Heart right ventricle (tissue), 16 donors: ENCODE results near the gene PGK1. TPM values are rescaled to one million over a fixed set of nuclear protein-coding genes. Genes with fewer than 3 reads are reported as not detected.
"Not testable (repeated sequence)": the region's sequence is repeated elsewhere in the genome, so short reads cannot be mapped to it uniquely, and the experiment has no call there.

Experiments used
- ATAC-seq, 8 donors: fragments of 200-7000 bp; cut with Tn5 transposase; one replicate each; pipeline ENCODE4 v1.9.1; 2020; ENCODE audit warnings: mild to moderate bottlenecking in 8 of 8, moderate library complexity in 8 of 8, moderate number of reproducible peaks in 1 of 8
- DNase-seq, 2 donors: peaks; one replicate each; pipeline ENCODE4 v3.0.0-alpha.2; 2020
- H3K27ac ChIP-seq, 10 donors: fragments of 200-600 bp; sonication (generic) in 2 of 10; one replicate each; pipeline versions ENCODE4 v1.5.0 to v1.8.0; 2020 to 2022; ENCODE audit warnings: mild to moderate bottlenecking in 3 of 10
- H3K27me3 ChIP-seq, 7 donors: fragments of 200-600 bp; one replicate each; pipeline ENCODE4 v1.8.0; 2021 to 2022; ENCODE audit warnings: mild to moderate bottlenecking in 2 of 7
- H3K36me3 ChIP-seq, 9 donors: fragments of 200-600 bp; sonication (generic) in 1 of 9; one replicate each; pipeline versions ENCODE4 v1.5.0 to v1.8.0; 2020 to 2022; ENCODE audit warnings: mild to moderate bottlenecking in 2 of 9
- H3K4me1 ChIP-seq, 9 donors: fragments of 200-600 bp; sonication (generic) in 1 of 9; one replicate each; pipeline versions ENCODE4 v1.5.0 to v1.8.0; 2020 to 2022; ENCODE audit warnings: mild to moderate bottlenecking in 4 of 9
- H3K4me3 ChIP-seq, 10 donors: fragments of 200-600 bp; sonication (generic) in 2 of 10; one replicate each; pipeline versions ENCODE4 v1.5.0 to v1.8.0; 2020 to 2022; ENCODE audit warnings: mild to moderate bottlenecking in 7 of 10, moderate library complexity in 2 of 10
- H3K9me3 ChIP-seq, 11 donors: fragments of 200-600 bp in 10 of 11; sonication (generic) in 2 of 11; one replicate each; pipeline versions ENCODE4 v1.5.0 to v1.8.0; 2013 to 2022; ENCODE audit warnings: mild to moderate bottlenecking in 2 of 11, control low read depth in 1 of 11, moderate library complexity in 1 of 11
- WGBS, 2 donors: extraction: QIAGEN DNeasy Blood & Tissue Kit; methylation state at CpG; one replicate each; pipeline ENCODE4 v1.1.7; 2013; ENCODE audit warnings: inconsistent platforms in 1 of 2; 5-methylcytosine and 5-hydroxymethylcytosine counted together
- intact Hi-C, 10 donors: fragments of 100-400 bp; cut with DNase I; formaldehyde crosslinking; loops; one replicate each; pipeline versions ENCODE4 v1.11.1 to v1.14.2; 2022
- polyA plus RNA-seq, 2 donors: library from polyadenylated mRNA; stranded (reverse); fragments of 200-250 nt; gene quantifications; one replicate each; pipeline ENCODE4 v1.2.3, GENCODE V29; 2013
- total RNA-seq, 10 donors: library from RNA; stranded (reverse); fragmentation: NEBNext Ultra II Directional in 3 of 10; extraction: Animal tissue kit (Norgen Biotek cat#: 25700) in 3 of 10; gene quantifications; one replicate each; pipeline versions ENCODE4 v1.2.1 to v1.2.4, GENCODE V29; 2021 to 2023
- TF ChIP-seq, protein P1 (sequence below), 9 donors: fragments of 200-600 bp; sonication (generic) in 2 of 9; IDR thresholded peaks; one replicate each; pipeline versions ENCODE4 v1.5.0 to v1.8.0; 2021 to 2022; ENCODE audit warnings: antibody characterized with exemption in 9 of 9, mild to moderate bottlenecking in 5 of 9, moderate library complexity in 1 of 9
- donor health status: Arrhythmogenic right ventricular cardiomyopathy.
- donor health status: ischemic (EF 13 %, LVEDD 7.1; RV severe dilation, severe dysfunction).
- donor health status: healthy with polysubstance abuse.
- donor health status: DM: no; HTN: yes; CAD: no.
- donor health status: DM: no; HTN: no; CAD: no.
- donor health status: ischemic (EF 25% LVEDD 6.9; RV normal size, moderate dysfunction).
- donor health status: ischemic (EF 25% LVEDD 5.7; RV mildly dilated, moderate dysfunction).
- donor health status: healthy.
- donor health status: DM: yes; HTN: yes; CAD: no.
- donor health status: Ischemic cardiomyopathy.
- donor health status: ischemic (EF 35%, LVEDD 5.7; RV mildly dilated, moderate dysfunction).
- donor health status: nonischemic (EF 11% LVEDD 7.7; RV severe dilation, severe dysfunction).
- donor health status: DM: yes; HTN: yes; CAD: no.
- donor health status: PGD.
- donor health status: ischemic (EF 29% LVEDD 5.4; RV normal size, mild dysfunction).
- donor health status: nonischemic (EF 23%, LVEDD 6.1; RV moderate dilation, normal function).

The PGK1 gene
- total and polyA plus RNA-seq, 12 donors: 46.6 to 824 (median 442) TPM

DNA sequence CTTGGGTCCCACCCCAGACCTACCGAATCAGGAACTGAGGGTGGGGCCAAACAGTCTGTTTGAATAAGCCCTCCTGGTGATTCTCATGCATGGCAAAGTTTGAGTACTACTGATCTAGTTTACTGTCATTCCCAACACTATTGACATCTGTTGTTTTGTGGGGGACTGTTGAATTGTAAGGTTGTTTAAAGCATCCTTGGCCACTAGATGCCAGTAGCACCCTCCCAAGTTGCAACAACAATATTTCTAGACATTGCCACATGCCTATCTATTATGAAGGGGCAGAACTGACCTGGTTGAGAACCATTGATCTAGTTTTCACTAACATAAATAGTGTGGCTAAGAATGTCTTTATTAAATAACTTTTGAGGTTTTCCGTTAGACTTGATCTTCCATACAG lies 20.3 kb downstream of the PGK1 start:
- intact Hi-C loops: no loop called here
- no peak overlapping the region for H3K4me3 ChIP-seq
- TF ChIP-seq, protein P1, sequence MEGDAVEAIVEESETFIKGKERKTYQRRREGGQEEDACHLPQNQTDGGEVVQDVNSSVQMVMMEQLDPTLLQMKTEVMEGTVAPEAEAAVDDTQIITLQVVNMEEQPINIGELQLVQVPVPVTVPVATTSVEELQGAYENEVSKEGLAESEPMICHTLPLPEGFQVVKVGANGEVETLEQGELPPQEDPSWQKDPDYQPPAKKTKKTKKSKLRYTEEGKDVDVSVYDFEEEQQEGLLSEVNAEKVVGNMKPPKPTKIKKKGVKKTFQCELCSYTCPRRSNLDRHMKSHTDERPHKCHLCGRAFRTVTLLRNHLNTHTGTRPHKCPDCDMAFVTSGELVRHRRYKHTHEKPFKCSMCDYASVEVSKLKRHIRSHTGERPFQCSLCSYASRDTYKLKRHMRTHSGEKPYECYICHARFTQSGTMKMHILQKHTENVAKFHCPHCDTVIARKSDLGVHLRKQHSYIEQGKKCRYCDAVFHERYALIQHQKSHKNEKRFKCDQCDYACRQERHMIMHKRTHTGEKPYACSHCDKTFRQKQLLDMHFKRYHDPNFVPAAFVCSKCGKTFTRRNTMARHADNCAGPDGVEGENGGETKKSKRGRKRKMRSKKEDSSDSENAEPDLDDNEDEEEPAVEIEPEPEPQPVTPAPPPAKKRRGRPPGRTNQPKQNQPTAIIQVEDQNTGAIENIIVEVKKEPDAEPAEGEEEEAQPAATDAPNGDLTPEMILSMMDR (IDR thresholded peaks at IDR 0.05): peak in 1 of 9 donors; percentile 9

DNA sequence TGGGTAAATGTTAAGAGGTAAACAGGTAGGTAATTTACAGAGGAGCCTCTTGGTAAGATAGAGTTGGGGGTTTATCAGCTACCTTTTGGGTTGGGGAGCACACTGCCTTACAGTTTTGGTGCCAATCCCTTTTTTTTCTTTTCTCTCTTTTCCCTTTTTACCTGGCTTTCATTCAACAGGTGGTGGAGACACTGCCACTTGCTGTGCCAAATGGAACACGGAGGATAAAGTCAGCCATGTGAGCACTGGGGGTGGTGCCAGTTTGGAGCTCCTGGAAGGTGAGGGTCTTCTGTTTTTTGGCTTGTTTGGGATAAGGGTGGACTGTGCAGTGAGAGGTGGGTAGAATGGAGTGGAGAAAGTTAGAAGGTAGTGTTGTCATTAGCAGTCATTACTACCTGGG lies 21.1 kb downstream of the PGK1 start:
- ATAC-seq: no peak
- 78 to 80% methylated on average over 1 of the region's 1 CpG for WGBS, 2 donors
- intact Hi-C loops: no loop called here
- H3K36me3 ChIP-seq: peaks cover 0 to 98% (median 2%) of the 10 kb centered on the region in 9 donors
- no peak for DNase-seq
- no peak overlapping the region for H3K4me3 ChIP-seq
- no peaks in the 10 kb centered on the region for H3K9me3 ChIP-seq
- peaks cover 0 to 5% (median 0%) of the 10 kb centered on the region in 9 donors for H3K4me1 ChIP-seq
- peaks cover 0 to 5% (median 0%) of the 10 kb centered on the region in 7 donors for H3K27me3 ChIP-seq
- H3K27ac ChIP-seq: no peak overlapping the region
- TF ChIP-seq, protein P1 (IDR thresholded peaks at IDR 0.05): no peak

More for the DNA sequence above, 20.3 kb downstream of the PGK1 start:
- no peak overlapping the region for H3K27ac ChIP-seq
- peaks cover 0 to 5% (median 0%) of the 10 kb centered on the region in 9 donors for H3K4me1 ChIP-seq
- H3K36me3 ChIP-seq: peaks cover 0 to 98% (median 2%) of the 10 kb centered on the region in 9 donors
- DNase-seq (no peak), ATAC-seq (no peak)
- H3K9me3 ChIP-seq: no peaks in the 10 kb centered on the region
- peaks cover 0 to 5% (median 0%) of the 10 kb centered on the region in 7 donors for H3K27me3 ChIP-seq
- WGBS, 2 donors: 78 to 79% methylated on average over 2 of the region's 2 CpGs

GRCh38 chrX:78125781-78126180 lies 21.7 kb downstream of the PGK1 start:
- DNase-seq, H3K4me1 ChIP-seq, H3K4me3 ChIP-seq, ATAC-seq, intact Hi-C loops, H3K27me3 ChIP-seq, H3K9me3 ChIP-seq, H3K27ac ChIP-seq: not testable (repeated sequence)
- H3K36me3 ChIP-seq: peaks cover 0 to 98% (median 0%) of the 10 kb centered on the region in 9 donors

DNA sequence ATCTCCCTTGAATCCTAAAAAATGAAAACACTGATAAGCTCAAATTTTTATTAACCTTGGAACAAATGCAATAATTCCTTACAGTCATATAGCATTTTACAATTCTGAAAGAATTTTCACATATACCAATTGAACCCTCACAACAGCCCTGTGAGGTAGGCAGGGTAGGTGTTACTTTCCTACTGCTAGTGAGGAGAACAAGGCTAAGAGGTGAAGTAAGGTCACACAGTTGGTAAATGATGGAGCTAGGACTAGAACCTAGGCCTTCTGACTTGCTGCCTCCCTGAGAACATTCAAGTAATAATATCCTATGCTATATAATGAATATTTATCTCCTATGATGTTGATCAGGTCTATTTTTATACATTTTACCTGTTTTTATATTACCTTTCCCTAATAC lies 25.7 kb downstream of the PGK1 start:
- H3K36me3 ChIP-seq: peaks cover 0 to 94% (median 0%) of the 10 kb centered on the region in 9 donors
- H3K4me3 ChIP-seq: no peak overlapping the region
- intact Hi-C loops: no loop called here
- DNase-seq: no peak
- no peak for ATAC-seq
- H3K4me1 ChIP-seq: peaks cover 0 to 7% (median 0%) of the 10 kb centered on the region in 9 donors
- no peak overlapping the region for H3K27ac ChIP-seq
- TF ChIP-seq, protein P1 (IDR thresholded peaks at IDR 0.05): no peak
- H3K27me3 ChIP-seq: peaks cover 0 to 5% (median 0%) of the 10 kb centered on the region in 7 donors
- H3K9me3 ChIP-seq: no peaks in the 10 kb centered on the region

- H3K36me3 ChIP-seq: peaks cover 0 to 89% (median 0%) of the 10 kb centered on the region in 9 donors
- TF ChIP-seq, protein P1 (IDR thresholded peaks at IDR 0.05): no peak
- 95 to 97% methylated on average over 1 of the region's 1 CpG for WGBS, 2 donors
These were observed 26.3 kb downstream of the PGK1 start for GRCh38 chrX:78130396-78130795.

More at GRCh38 chrX:78130396-78130795, 26.3 kb downstream of the PGK1 start:
- Histone ChIP-seq H3K27me3 (peaks cover 0 to 5% (median 0%) of the 10 kb centered on the region in 7 donors), H3K9me3 (no peaks in the 10 kb centered on the region), H3K4me3 (no peak overlapping the region), H3K27ac (no peak overlapping the region), H3K4me1 (peaks cover 0 to 7% (median 0%) of the 10 kb centered on the region in 9 donors)
- DNase-seq (no peak), ATAC-seq (no peak)
- intact Hi-C loops: no loop called here
